ENCODE data around the gene KANSL1. TPM values are rescaled to one million over a fixed set of nuclear protein-coding genes. Genes with fewer than 3 reads are reported as not detected.
A peak's percentile ranks its signal among the peaks of the same experiment; 100 is the strongest.
"Not testable (repeated sequence)": the region's sequence is repeated elsewhere in the genome, so short reads cannot be mapped to it uniquely, and the experiment has no call there.

The KANSL1 gene
- total and polyA plus RNA-seq, 5 donors from 2014 or later = 9.1 to 295 (median 11.3) TPM

- H3K36me3 Mint-ChIP-seq = peaks cover 49% of the 10 kb centered on the region
- no peaks in the 10 kb centered on the region for H3K27me3 ChIP-seq (ENCODE audit: control insufficient read depth, insufficient read depth, low read length)
- H3K27me3 Mint-ChIP-seq = no peaks in the 10 kb centered on the region
- H3K27ac Mint-ChIP-seq = peak overlapping the region; percentile 51 to 87 (median 84)
- peak in 1 of 2 donors; percentile 37 for ATAC-seq (ENCODE audit: low read depth in 2 of 2)
- H3K4me1 ChIP-seq (ENCODE audit: control insufficient read depth, insufficient read depth, low read length, poor library complexity, severe bottlenecking) = no peaks in the 10 kb centered on the region
- DNase-seq = peak in 1 of 3 donors; percentile 47
- no peak overlapping the region for H3K4me3 ChIP-seq (ENCODE audit: low read depth, low read length)
- peak overlapping the region; percentile 34 for H3K27ac ChIP-seq (ENCODE audit: insufficient read depth, low read length, poor library complexity, severe bottlenecking)
- no peaks in the 10 kb centered on the region for H3K9me3 Mint-ChIP-seq
- H3K4me3 Mint-ChIP-seq = peak overlapping the region; percentile 24 to 79 (median 42)
- H3K36me3 ChIP-seq (ENCODE audit: control insufficient read depth, insufficient read depth, low read length) = peaks cover 48% of the 10 kb centered on the region
- peaks cover 8 to 48% (median 19%) of the 10 kb centered on the region in 4 donors for H3K4me1 Mint-ChIP-seq
- no peaks in the 10 kb centered on the region for H3K9me3 ChIP-seq (ENCODE audit: control insufficient read depth in 2 of 2, low read length in 2 of 2)
Measured at GRCh38 chr17:46027048-46027975, 165.9 kb downstream of the KANSL1 start.

- DNase-seq = no peak
- Histone ChIP-seq H3K4me3 (ENCODE audit: low read depth, low read length) (no peak overlapping the region), H3K36me3 (ENCODE audit: control insufficient read depth, insufficient read depth, low read length) (peaks cover 39% of the 10 kb centered on the region), H3K27me3 (ENCODE audit: control insufficient read depth, insufficient read depth, low read length) (no peaks in the 10 kb centered on the region), H3K27ac (ENCODE audit: insufficient read depth, low read length, poor library complexity, severe bottlenecking) (no peak overlapping the region), H3K9me3 (ENCODE audit: control insufficient read depth in 2 of 2, low read length in 2 of 2) (no peaks in the 10 kb centered on the region), H3K4me1 (ENCODE audit: control insufficient read depth, insufficient read depth, low read length, poor library complexity, severe bottlenecking) (peaks cover 4% of the 10 kb centered on the region)
- H3K27me3 Mint-ChIP-seq = no peaks in the 10 kb centered on the region
- H3K36me3 Mint-ChIP-seq = peaks cover 44% of the 10 kb centered on the region
- H3K4me3 Mint-ChIP-seq = no peak overlapping the region
- ATAC-seq (ENCODE audit: low read depth in 2 of 2) = peak in 1 of 2 donors; percentile 9
- no peaks in the 10 kb centered on the region for H3K9me3 Mint-ChIP-seq
- peak overlapping the region; percentile 80 to 90 (median 86) for H3K27ac Mint-ChIP-seq
- H3K4me1 Mint-ChIP-seq = peaks cover 8 to 52% (median 19%) of the 10 kb centered on the region in 4 donors
Measured at GRCh38 chr17:46026166-46027047, 166.8 kb downstream of the KANSL1 start.

- no peak overlapping the region for H3K27ac ChIP-seq (ENCODE audit: insufficient read depth, low read length, poor library complexity, severe bottlenecking)
- peaks cover 32% of the 10 kb centered on the region for H3K36me3 ChIP-seq (ENCODE audit: control insufficient read depth, insufficient read depth, low read length)
- no peaks in the 10 kb centered on the region for H3K9me3 Mint-ChIP-seq
- peaks cover 11% of the 10 kb centered on the region for H3K4me1 ChIP-seq (ENCODE audit: control insufficient read depth, insufficient read depth, low read length, poor library complexity, severe bottlenecking)
- no peaks in the 10 kb centered on the region for H3K9me3 ChIP-seq (ENCODE audit: control insufficient read depth in 2 of 2, low read length in 2 of 2)
- no peak overlapping the region for H3K4me3 ChIP-seq (ENCODE audit: low read depth, low read length)
- ATAC-seq (ENCODE audit: low read depth in 2 of 2) (no peak), DNase-seq (no peak)
- H3K4me3 Mint-ChIP-seq = peak overlapping the region in 1 of 4 donors; percentile 27
- no peaks in the 10 kb centered on the region for H3K27me3 Mint-ChIP-seq
- peak overlapping the region; percentile 80 to 90 (median 86) for H3K27ac Mint-ChIP-seq
- peaks cover 8 to 59% (median 19%) of the 10 kb centered on the region in 4 donors for H3K4me1 Mint-ChIP-seq
- H3K27me3 ChIP-seq (ENCODE audit: control insufficient read depth, insufficient read depth, low read length) = no peaks in the 10 kb centered on the region
- H3K36me3 Mint-ChIP-seq = peaks cover 36% of the 10 kb centered on the region
Measured at GRCh38 chr17:46025510-46026165, 167.6 kb downstream of the KANSL1 start.

GRCh38 chr17:46025060-46025459, 168.2 kb downstream of the KANSL1 start:
- Histone ChIP-seq H3K36me3 (ENCODE audit: control insufficient read depth, insufficient read depth, low read length) (peaks cover 26% of the 10 kb centered on the region), H3K4me1 (ENCODE audit: control insufficient read depth, insufficient read depth, low read length, poor library complexity, severe bottlenecking) (peaks cover 17% of the 10 kb centered on the region), H3K9me3 (ENCODE audit: control insufficient read depth in 2 of 2, low read length in 2 of 2) (no peaks in the 10 kb centered on the region), H3K4me3 (ENCODE audit: low read depth, low read length) (no peak overlapping the region), H3K27ac (ENCODE audit: insufficient read depth, low read length, poor library complexity, severe bottlenecking) (no peak overlapping the region), H3K27me3 (ENCODE audit: control insufficient read depth, insufficient read depth, low read length) (no peaks in the 10 kb centered on the region)
- Mint-ChIP-seq H3K4me3 (no peak overlapping the region), H3K27me3 (no peaks in the 10 kb centered on the region), H3K36me3 (peaks cover 31% of the 10 kb centered on the region), H3K9me3 (no peaks in the 10 kb centered on the region), H3K4me1 (peaks cover 12 to 61% (median 21%) of the 10 kb centered on the region in 4 donors), H3K27ac (peak overlapping the region in 2 of 3 donors; percentile 80 to 86)
- DNase-seq (no peak), ATAC-seq (ENCODE audit: low read depth in 2 of 2) (no peak)

GRCh38 chr17:46024590-46024989, 168.6 kb downstream of the KANSL1 start:
- Mint-ChIP-seq H3K36me3 (peaks cover 29% of the 10 kb centered on the region), H3K27ac (peak overlapping the region in 1 of 3 donors; percentile 92), H3K4me1 (peaks cover 13 to 65% (median 23%) of the 10 kb centered on the region in 4 donors), H3K4me3 (no peak overlapping the region), H3K9me3 (no peaks in the 10 kb centered on the region), H3K27me3 (no peaks in the 10 kb centered on the region)
- no peak for DNase-seq
- no peak overlapping the region for H3K27ac ChIP-seq (ENCODE audit: insufficient read depth, low read length, poor library complexity, severe bottlenecking)
- no peak overlapping the region for H3K4me3 ChIP-seq (ENCODE audit: low read depth, low read length)
- H3K27me3 ChIP-seq (ENCODE audit: control insufficient read depth, insufficient read depth, low read length) = no peaks in the 10 kb centered on the region
- H3K9me3 ChIP-seq (ENCODE audit: control insufficient read depth in 2 of 2, low read length in 2 of 2) = no peaks in the 10 kb centered on the region
- H3K4me1 ChIP-seq (ENCODE audit: control insufficient read depth, insufficient read depth, low read length, poor library complexity, severe bottlenecking) = peaks cover 19% of the 10 kb centered on the region
- no peak for ATAC-seq (ENCODE audit: low read depth in 2 of 2)
- peaks cover 25% of the 10 kb centered on the region for H3K36me3 ChIP-seq (ENCODE audit: control insufficient read depth, insufficient read depth, low read length)

- peaks cover 26% of the 10 kb centered on the region for H3K4me1 ChIP-seq (ENCODE audit: control insufficient read depth, insufficient read depth, low read length, poor library complexity, severe bottlenecking)
- H3K27ac Mint-ChIP-seq = peak overlapping the region in 1 of 3 donors; percentile 31
- no peak overlapping the region for H3K4me3 ChIP-seq (ENCODE audit: low read depth, low read length)
- ATAC-seq (ENCODE audit: low read depth in 2 of 2) (no peak), DNase-seq (no peak)
- peaks cover 11 to 65% (median 22%) of the 10 kb centered on the region in 4 donors for H3K4me1 Mint-ChIP-seq
- H3K27me3 Mint-ChIP-seq = no peaks in the 10 kb centered on the region
- no peaks in the 10 kb centered on the region for H3K9me3 ChIP-seq (ENCODE audit: control insufficient read depth in 2 of 2, low read length in 2 of 2)
- no peak overlapping the region for H3K27ac ChIP-seq (ENCODE audit: insufficient read depth, low read length, poor library complexity, severe bottlenecking)
- peaks cover 19% of the 10 kb centered on the region for H3K36me3 ChIP-seq (ENCODE audit: control insufficient read depth, insufficient read depth, low read length)
- H3K4me3 Mint-ChIP-seq = no peak overlapping the region
- peaks cover 26% of the 10 kb centered on the region for H3K36me3 Mint-ChIP-seq
- peaks cover 0 to 1% (median 0%) of the 10 kb centered on the region in 7 donors for H3K9me3 Mint-ChIP-seq
- H3K27me3 ChIP-seq (ENCODE audit: control insufficient read depth, insufficient read depth, low read length) = no peaks in the 10 kb centered on the region
Measured at GRCh38 chr17:46023783-46024388, 169.3 kb downstream of the KANSL1 start.

GRCh38 chr17:46023366-46023765, 169.9 kb downstream of the KANSL1 start:
- peaks cover 8 to 65% (median 23%) of the 10 kb centered on the region in 4 donors for H3K4me1 Mint-ChIP-seq
- peak overlapping the region in 1 of 4 donors; percentile 34 for H3K4me3 Mint-ChIP-seq
- DNase-seq; H3K9me3 ChIP-seq (ENCODE audit: control insufficient read depth in 2 of 2, low read length in 2 of 2); ATAC-seq (ENCODE audit: low read depth in 2 of 2); H3K27me3 Mint-ChIP-seq; H3K9me3 Mint-ChIP-seq; H3K27ac ChIP-seq (ENCODE audit: insufficient read depth, low read length, poor library complexity, severe bottlenecking); H3K4me3 ChIP-seq (ENCODE audit: low read depth, low read length); H3K27me3 ChIP-seq (ENCODE audit: control insufficient read depth, insufficient read depth, low read length): not testable (repeated sequence)
- H3K36me3 ChIP-seq (ENCODE audit: control insufficient read depth, insufficient read depth, low read length) = peaks cover 16% of the 10 kb centered on the region
- peak overlapping the region in 2 of 3 donors; percentile 18 to 68 for H3K27ac Mint-ChIP-seq
- peaks cover 31% of the 10 kb centered on the region for H3K4me1 ChIP-seq (ENCODE audit: control insufficient read depth, insufficient read depth, low read length, poor library complexity, severe bottlenecking)
- H3K36me3 Mint-ChIP-seq = peaks cover 22% of the 10 kb centered on the region

All from CD4-positive, CD25-positive, alpha-beta regulatory T cell (primary cell).